Epithelial cell of umbilical artery (primary cell): ENCODE results near the gene OPN1MW3. TPM values are rescaled to one million over a fixed set of nuclear protein-coding genes. Genes with fewer than 3 reads are reported as not detected.

Experiments used
- total RNA-seq: library from RNA; depleted of rRNA; stranded (reverse); fragments of >200 nt; gene quantifications from 2 replicates; pipeline ENCODE4 v1.2.3, GENCODE V29; 2014

Gene OPN1MW3
- total RNA-seq: not detected in 2 replicates

GRCh38 chrX:154257282-154257681 lies at the start of gene OPN1MW3:
OPN1MW3 (plus strand) TSS chrX:154257582; CDS start chrX:154257620, 38 bp downstream.

GRCh38 chrX:154219456-154219855 lies 37.9 kb upstream of the OPN1MW3 start, which contains the start of gene OPN1MW2:
OPN1MW2 (plus strand) TSS chrX:154219756; CDS start chrX:154219816, 60 bp downstream.

GRCh38 chrX:154294791-154295574 lies 37.6 kb downstream of the OPN1MW3 start, which contains the start of gene TEX28:
TEX28 (minus strand) TSS chrX:154295124; CDS start chrX:154292117, 3,007 bp downstream.

GRCh38 chrX:154295664-154296310 lies 38.4 kb downstream of the OPN1MW3 start, which contains the start of gene TKTL1:
TKTL1 (plus strand) TSS chrX:154295795; CDS start chrX:154295860, 65 bp downstream.

Other genes with a start within 250 kb of the OPN1MW3 start
- 43.9 and 61.7 TPM in 2 replicates for gene IRAK1, start 237.7 kb upstream of the OPN1MW3 start, total RNA-seq
- 19.8 and 21.0 TPM in 2 replicates for gene MECP2, start 159.9 kb upstream of the OPN1MW3 start, total RNA-seq
- not detected in 2 replicates for gene OPN1LW, start 113.3 kb upstream of the OPN1MW3 start, total RNA-seq
- gene OPN1MW, start 75.0 kb upstream of the OPN1MW3 start, total RNA-seq: not detected in 2 replicates
- not detected in 2 replicates for gene OPN1MW2, start 37.8 kb upstream of the OPN1MW3 start, total RNA-seq
- gene TEX28, start 37.5 kb downstream of the OPN1MW3 start, total RNA-seq: not detected in 2 replicates
- not detected in 2 replicates for gene TKTL1, start 38.2 kb downstream of the OPN1MW3 start, total RNA-seq
- gene FLNA, start 117.1 kb downstream of the OPN1MW3 start, total RNA-seq: 1,092 and 1,667 TPM in 2 replicates
- gene EMD, start 121.7 kb downstream of the OPN1MW3 start, total RNA-seq: 14.1 and 21.4 TPM in 2 replicates
- gene RPL10, start 140.8 kb downstream of the OPN1MW3 start, total RNA-seq: 1,669 and 5,428 TPM in 2 replicates
- 72.2 and 89.0 TPM in 2 replicates for gene DNASE1L1, start 151.7 kb downstream of the OPN1MW3 start, total RNA-seq
- 15.8 and 17.2 TPM in 2 replicates for gene TAFAZZIN, start 154.0 kb downstream of the OPN1MW3 start, total RNA-seq
- gene ATP6AP1, start 171.1 kb downstream of the OPN1MW3 start, total RNA-seq: 85.8 and 107 TPM in 2 replicates
- 62.0 and 62.9 TPM in 2 replicates for gene GDI1, start 179.6 kb downstream of the OPN1MW3 start, total RNA-seq
- gene FAM50A, start 186.6 kb downstream of the OPN1MW3 start, total RNA-seq: 70.8 and 75.2 TPM in 2 replicates
- gene PLXNA3, start 200.7 kb downstream of the OPN1MW3 start, total RNA-seq: 3.6 and 9.7 TPM in 2 replicates
- gene LAGE3, start 221.7 kb downstream of the OPN1MW3 start, total RNA-seq: 20.2 and 23.1 TPM in 2 replicates
- gene UBL4A, start 229.0 kb downstream of the OPN1MW3 start, total RNA-seq: 42.1 and 48.7 TPM in 2 replicates
- 8.4 and 10.6 TPM in 2 replicates for gene SLC10A3, start 233.0 kb downstream of the OPN1MW3 start, total RNA-seq